ENCODE data around the gene SCGB1D1.

The SCGB1D1 gene

DNA sequence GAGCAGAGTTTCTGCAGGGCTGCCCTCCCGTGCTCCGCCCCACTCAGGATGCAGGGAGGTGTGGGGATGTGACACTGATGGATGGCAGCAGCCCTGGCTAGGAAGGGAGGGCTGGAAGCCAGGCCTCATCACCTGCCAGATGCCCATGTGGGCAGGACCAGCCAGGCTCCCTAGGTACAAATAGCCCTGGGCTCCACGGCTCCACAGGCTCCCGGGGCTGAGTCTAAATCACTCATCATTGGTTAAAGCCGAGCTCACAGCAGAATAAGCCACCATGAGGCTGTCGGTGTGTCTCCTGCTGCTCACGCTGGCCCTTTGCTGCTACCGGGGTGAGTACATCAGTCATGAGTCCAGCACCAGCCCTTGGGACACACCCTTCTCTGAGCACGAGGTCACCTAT lies at the start of gene SCGB1D1:
SCGB1D1 (plus strand) TSS at position 206 of the 400 bp plus-strand sequence; CDS start at position 275, 69 bp downstream.
- no peak for FAIRE-seq

- no peak for FAIRE-seq
These were observed 49.5 kb upstream of the SCGB1D1 start for GRCh38 chr11:62140304-62141110.

GRCh38 chr11:62141111-62142042 lies 48.6 kb upstream of the SCGB1D1 start:
- no peak for FAIRE-seq

- FAIRE-seq = no peak
These were observed 48.0 kb upstream of the SCGB1D1 start for GRCh38 chr11:62142043-62142375.

DNA sequence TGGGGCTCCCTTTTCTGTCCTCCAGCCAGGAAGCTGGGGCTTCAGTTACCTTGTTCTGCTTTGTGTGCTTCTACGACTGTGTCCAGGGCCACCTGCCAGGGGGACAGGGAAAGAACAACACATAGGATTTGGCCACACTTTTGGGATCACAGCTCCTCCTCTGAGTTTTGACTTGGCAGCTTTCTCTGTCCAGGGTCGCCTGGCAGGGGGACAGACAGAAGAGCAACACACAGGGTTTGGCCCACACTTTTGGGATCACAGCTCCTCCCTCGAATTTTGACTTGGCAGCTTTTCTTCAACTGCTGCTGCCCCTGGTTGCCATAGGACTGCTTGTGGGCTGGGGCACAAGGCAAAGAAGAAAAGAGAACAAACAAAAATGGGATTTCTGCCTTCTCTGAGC lies 47.1 kb upstream of the SCGB1D1 start:
- FAIRE-seq = no peak

- no peak for FAIRE-seq
These were observed 46.3 kb upstream of the SCGB1D1 start for GRCh38 chr11:62143727-62144126.

DNA sequence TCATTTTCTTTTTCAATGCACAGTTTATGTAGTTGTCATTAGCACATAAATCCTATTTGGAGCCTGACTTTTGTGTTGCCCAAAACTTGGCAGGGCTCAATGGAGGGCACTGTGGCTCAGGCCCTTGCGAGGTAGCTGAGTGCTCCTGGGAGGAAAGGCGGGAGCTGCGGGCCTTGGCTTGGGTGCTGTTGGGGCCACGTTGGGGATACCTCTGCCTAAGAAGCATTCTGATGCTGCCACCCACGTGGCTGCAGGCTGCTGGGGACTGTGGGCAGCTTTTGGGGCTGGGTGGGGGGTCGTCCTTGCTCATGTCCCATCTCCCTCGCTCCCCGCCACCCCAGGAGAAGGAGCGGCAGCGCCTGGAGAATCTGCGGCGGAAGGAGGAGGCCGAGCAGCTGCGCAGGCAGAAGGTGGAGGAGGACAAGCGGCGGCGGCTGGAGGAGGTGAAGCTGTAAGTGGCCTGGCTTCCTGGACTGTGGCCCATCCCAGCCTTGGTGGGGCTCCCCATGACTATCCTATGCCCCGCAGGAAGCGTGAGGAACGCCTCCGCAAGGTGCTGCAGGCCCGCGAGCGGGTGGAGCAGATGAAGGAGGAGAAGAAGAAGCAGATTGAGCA lies 45.3 kb upstream of the SCGB1D1 start:
- FAIRE-seq = no peak

- FAIRE-seq = no peak
These were observed 44.6 kb upstream of the SCGB1D1 start for GRCh38 chr11:62145261-62145871.

GRCh38 chr11:62146476-62147200 lies 43.4 kb upstream of the SCGB1D1 start:
- no peak for FAIRE-seq

DNA sequence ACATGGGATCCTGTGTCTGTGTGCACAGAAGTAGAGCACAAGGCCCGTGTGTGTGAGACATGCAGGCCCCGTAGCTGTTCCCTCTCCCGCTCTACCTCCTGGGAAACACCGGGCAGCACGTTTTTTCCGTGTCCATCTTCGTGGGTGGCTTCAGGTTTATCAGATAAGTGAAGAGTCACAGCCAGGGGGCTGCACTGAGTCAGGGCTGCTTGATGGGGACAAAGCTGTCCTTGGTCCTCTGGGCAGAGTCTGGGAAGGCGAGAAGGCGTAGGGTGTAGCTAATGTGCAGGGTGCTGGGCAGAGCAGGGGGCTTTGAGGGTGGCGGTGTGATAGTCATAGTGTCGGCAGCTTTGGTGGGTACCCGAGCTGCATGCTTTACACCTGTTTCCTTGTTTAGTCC lies 42.5 kb upstream of the SCGB1D1 start:
- no peak for FAIRE-seq

GRCh38 chr11:62148271-62148980 lies 41.6 kb upstream of the SCGB1D1 start:
- FAIRE-seq = no peak

DNA sequence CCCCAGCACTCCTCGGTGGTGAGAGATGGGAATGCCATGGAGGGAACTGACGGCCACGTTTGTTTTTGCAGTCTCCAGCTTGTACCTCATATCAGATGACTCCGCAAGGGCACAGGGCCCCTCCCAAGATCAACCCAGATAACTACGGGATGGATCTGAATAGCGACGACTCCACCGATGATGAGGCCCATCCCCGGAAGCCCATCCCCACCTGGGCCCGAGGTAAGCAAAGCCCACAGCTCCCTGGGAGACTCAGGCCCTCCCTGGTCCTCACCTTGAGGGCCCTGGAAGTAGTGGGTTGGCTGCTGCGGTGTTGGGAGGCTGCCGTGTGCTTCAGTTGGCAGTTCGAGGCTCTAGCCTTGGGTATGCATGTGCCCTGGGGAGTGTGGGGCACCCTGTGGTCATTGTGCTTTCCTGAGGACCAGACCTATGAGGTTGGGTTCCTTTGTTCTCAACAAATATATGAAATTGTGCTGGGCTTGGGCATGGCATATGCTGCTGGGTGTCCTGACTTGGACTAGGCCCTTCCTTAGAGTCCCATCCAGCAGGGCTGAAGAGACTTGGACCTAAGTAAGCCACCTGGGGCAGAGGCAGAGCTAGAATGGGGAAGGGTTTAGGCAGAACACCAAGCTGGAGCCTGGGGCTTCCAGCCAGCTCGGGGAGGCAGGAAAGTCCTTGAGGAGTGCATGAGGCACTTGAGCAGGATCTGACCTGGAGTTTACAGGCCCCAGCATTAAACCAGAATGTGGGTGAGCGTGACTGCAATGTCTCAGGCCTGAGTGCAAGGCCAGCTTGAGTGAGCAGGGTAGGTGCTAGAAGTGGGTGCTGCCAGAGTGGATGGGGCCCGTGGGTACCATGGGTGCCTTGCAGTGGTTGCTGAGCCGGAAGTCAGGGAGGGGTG lies 39.8 kb upstream of the SCGB1D1 start:
- no peak for FAIRE-seq

GRCh38 chr11:62150887-62151736 lies 38.9 kb upstream of the SCGB1D1 start:
- no peak for FAIRE-seq

GRCh38 chr11:62151737-62152102 lies 38.3 kb upstream of the SCGB1D1 start:
- no peak for FAIRE-seq

- no peak for FAIRE-seq
These were observed 37.5 kb upstream of the SCGB1D1 start for GRCh38 chr11:62152245-62153086.

DNA sequence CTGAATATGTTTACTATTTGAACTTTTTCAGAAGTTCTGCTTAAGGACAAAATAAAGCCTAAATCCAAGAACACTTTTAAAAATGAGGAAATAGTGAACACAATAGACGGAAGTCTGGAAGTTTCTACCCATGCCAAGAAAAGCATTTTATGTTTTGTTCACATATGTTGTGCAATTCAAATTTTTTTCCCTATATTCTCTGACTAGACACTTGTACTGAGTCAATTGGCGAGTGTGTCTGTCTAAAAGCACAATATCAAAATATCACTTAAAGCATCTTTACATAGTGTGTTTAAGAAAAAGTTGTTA lies 37.0 kb upstream of the SCGB1D1 start:
- FAIRE-seq = no peak

- no peak for FAIRE-seq
These were observed 36.4 kb upstream of the SCGB1D1 start for GRCh38 chr11:62153617-62154016.

- no peak for FAIRE-seq
These were observed 32.4 kb upstream of the SCGB1D1 start for GRCh38 chr11:62157603-62158002.

GRCh38 chr11:62166371-62166770 lies 23.6 kb upstream of the SCGB1D1 start:
- no peak for FAIRE-seq

Data from G401.6 (cell line).